Skeletal muscle tissue (tissue), 4 donors: Measurements from ENCODE around the gene MAGEA2B. TPM values are rescaled to one million over a fixed set of nuclear protein-coding genes. Genes with fewer than 3 reads are reported as not detected.
"Not testable (repeated sequence)": the region's sequence is repeated elsewhere in the genome, so short reads cannot be mapped to it uniquely, and the experiment has no call there.

Experiments used
- H3K27ac ChIP-seq: one replicate; pipeline ENCODE4 v1.7.0; 2013; ENCODE audit warnings: mild to moderate bottlenecking, low read depth, low read length, inconsistent platforms
- H3K27me3 ChIP-seq, 3 donors: one replicate each; pipeline ENCODE4 v1.7.0; 2013; ENCODE audit warnings: low read length in 3 of 3; ENCODE audit not compliant: control insufficient read depth in 3 of 3, insufficient read depth in 3 of 3
- H3K36me3 ChIP-seq, 3 donors: one replicate each; pipeline ENCODE4 v1.7.0; 2013; ENCODE audit warnings: low read length in 3 of 3; ENCODE audit not compliant: control insufficient read depth in 3 of 3, insufficient read depth in 3 of 3
- H3K4me1 ChIP-seq, 3 donors: one replicate each; pipeline ENCODE4 v1.7.0; 2013; ENCODE audit warnings: low read length in 3 of 3, mild to moderate bottlenecking in 3 of 3; ENCODE audit not compliant: control insufficient read depth in 3 of 3, insufficient read depth in 3 of 3
- H3K4me3 ChIP-seq, 3 donors: one replicate each; pipeline ENCODE4 v1.7.0; 2013; ENCODE audit warnings: low read length in 3 of 3
- H3K9ac ChIP-seq, 3 donors: one replicate each; pipeline ENCODE4 v1.7.0; 2013; ENCODE audit warnings: low read length in 3 of 3, mild to moderate bottlenecking in 3 of 3, moderate library complexity in 2 of 3, low read depth in 1 of 3
- H3K9me3 ChIP-seq, 3 donors: one replicate each; pipeline ENCODE4 v1.7.0; 2013; ENCODE audit warnings: low read length in 3 of 3; ENCODE audit not compliant: control insufficient read depth in 3 of 3
- total RNA-seq: library from RNA; depleted of rRNA; stranded (reverse); fragments of >200 nt; gene quantifications from one replicate; pipeline ENCODE4 v1.2.3, GENCODE V29; 2014
- donor health status: Osteomylitis.

The MAGEA2B gene
- total RNA-seq, 1 donor from 2014 or later = not detected

DNA sequence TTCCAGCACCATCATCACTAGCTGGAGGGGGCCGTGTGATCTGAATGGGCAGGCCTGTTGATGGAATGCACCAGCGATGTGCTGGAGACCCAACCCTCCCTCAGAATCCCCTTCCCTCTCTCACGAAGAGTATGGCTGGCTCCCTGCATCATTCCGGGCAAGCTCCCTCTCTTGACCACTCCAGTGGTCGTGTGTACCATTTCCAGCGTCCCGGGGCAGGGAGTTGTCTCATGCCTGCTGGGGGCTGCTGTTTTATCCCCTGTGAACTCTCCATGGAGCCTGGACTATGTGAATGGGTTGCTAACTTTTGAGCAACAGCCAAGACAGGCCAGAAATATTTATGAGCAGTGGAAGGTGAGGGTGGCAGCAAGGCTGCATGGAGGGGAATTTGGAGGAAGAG is 11.0 kb downstream of the MAGEA2B start:
- Histone ChIP-seq H3K4me1 (no peaks in the 10 kb centered on the region), H3K27me3 (no peaks in the 10 kb centered on the region), H3K27ac (no peak overlapping the region), H3K9me3 (no peaks in the 10 kb centered on the region), H3K9ac (no peak overlapping the region), H3K4me3 (no peak overlapping the region), H3K36me3 (no peaks in the 10 kb centered on the region)

DNA sequence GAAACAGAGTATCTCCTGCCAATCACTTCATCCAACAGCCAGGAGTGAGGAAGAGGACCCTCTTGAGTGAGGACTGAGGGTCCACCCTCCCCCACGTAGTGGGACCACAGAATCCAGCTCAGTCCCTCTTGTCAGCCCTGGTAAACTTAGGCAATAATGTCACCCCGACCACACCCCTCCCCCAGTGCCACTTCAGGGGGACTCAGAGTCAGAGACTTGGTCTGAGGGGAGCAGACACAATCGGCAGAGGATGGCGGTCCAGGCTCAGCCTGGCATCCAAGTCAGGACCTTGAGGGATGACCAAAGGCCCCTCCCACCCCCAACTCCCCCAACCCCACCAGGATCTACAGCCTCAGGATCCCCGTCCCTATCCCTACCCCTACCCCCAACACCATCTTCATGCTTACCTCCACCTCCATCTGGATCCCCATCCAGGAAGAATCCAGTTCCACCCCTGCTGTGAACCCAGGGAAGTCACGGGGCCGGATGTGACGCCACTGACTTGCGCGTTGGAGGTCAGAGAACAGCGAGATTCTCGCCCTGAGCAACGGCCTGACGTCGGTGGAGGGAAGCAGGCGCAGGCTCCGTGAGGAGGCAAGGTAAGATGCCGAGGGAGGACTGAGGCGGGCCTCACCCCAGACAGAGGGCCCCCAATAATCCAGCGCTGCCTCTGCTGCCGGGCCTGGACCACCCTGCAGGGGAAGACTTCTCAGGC is 19.0 kb downstream of the MAGEA2B start, which contains the start of the genes CSAG1 and MAGEA12:
Gene CSAG1, minus strand, starts transcription at position 461 of the 715 bp plus-strand sequence. CDS start 1,261 bp downstream, outside the sequence.
Gene MAGEA12, plus strand, starts transcription at position 497 of the 715 bp plus-strand sequence. CDS start 2,405 bp downstream, outside the sequence.
- no peaks in the 10 kb centered on the region for H3K4me1 ChIP-seq
- H3K27me3 ChIP-seq = no peaks in the 10 kb centered on the region
- H3K9ac ChIP-seq = no peak within 1 kb of the TSS
- no peaks in the 10 kb centered on the region for H3K9me3 ChIP-seq
- no peaks in the 10 kb centered on the region for H3K36me3 ChIP-seq
- H3K27ac ChIP-seq = no peak within 1 kb of the TSS
- H3K4me3 ChIP-seq = no peak within 1 kb of the TSS

DNA sequence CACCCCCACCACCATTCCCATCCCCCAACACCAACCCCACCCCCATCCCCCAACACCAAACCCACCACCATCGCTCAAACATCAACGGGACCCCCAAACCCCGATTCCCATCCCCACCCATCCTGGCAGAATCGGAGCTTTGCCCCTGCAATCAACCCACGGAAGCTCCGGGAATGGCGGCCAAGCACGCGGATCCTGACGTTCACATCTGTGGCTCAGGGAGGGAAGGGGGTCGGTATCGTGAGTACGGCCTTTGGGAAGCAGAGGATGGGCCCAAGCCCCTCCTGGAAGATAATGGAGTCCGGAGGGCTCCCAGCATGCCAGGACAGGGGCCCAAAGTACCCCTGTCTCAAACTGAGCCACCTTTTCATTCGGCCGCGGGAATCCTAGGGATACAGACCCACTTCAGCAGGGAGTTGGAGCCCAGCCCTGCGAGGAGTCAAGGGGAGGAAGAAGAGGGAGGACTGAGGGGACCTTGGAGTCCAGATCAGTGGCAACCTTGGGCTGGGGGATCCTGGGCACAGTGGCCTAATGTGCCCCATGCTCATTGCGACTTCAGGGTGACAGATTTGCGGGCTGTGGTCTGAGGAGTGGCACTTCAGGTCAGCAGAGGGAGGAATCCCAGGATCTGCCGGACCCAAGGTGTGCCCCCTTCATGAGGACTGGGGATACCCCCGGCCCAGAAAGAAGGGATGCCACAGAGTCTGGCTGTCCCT is 19.9 kb downstream of the MAGEA2B start:
- not testable (repeated sequence) for H3K36me3 ChIP-seq, H3K27ac ChIP-seq, H3K27me3 ChIP-seq, H3K9me3 ChIP-seq, H3K9ac ChIP-seq, H3K4me1 ChIP-seq, H3K4me3 ChIP-seq

DNA sequence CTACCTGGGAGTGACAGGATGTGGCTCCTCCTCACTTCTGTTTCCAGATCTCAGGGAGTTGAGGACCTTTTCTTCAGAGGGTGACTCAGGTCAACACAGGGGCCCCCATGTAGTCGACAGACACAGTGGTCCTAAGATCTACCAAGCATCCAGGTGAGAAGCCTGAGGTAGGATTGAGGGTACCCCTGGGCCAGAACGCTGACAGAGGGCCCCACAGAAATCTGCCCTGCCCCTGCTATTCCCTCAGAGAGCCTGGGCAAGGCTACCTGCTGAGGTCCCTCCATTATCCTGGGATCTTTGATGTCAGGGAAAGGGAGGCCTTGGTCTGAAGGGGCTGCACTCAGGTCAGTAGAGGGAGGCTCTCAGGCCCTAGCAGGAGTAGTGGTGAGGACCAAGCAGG is 20.7 kb downstream of the MAGEA2B start:
- H3K4me3 ChIP-seq = no peak overlapping the region
- no peaks in the 10 kb centered on the region for H3K4me1 ChIP-seq
- H3K9ac ChIP-seq = no peak overlapping the region
- no peaks in the 10 kb centered on the region for H3K9me3 ChIP-seq
- H3K27me3 ChIP-seq = no peaks in the 10 kb centered on the region
- no peaks in the 10 kb centered on the region for H3K36me3 ChIP-seq
- H3K27ac ChIP-seq = no peak overlapping the region

DNA sequence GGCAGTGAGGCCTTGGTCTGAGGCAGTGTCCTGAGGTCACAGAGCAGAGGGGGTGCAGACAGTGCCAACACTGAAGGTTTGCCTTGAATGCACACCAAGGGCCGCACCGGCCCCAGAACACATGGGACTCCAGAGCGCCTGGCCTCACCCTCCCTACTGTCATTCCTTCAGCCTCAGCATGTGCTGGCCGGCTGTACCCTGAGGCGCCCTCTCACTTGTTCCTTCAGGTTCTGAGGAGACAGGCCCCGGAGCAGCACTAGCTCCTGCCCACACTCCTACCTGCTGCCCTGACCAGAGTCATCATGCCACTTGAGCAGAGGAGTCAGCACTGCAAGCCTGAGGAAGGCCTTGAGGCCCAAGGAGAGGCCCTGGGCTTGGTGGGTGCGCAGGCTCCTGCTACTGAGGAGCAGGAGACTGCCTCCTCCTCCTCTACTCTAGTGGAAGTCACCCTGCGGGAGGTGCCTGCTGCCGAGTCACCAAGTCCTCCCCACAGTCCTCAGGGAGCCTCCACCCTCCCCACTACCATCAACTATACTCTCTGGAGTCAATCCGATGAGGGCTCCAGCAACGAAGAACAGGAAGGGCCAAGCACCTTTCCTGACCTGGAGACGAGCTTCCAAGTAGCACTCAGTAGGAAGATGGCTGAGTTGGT is 21.6 kb downstream of the MAGEA2B start:
- no peak overlapping the region for H3K27ac ChIP-seq
- H3K4me3 ChIP-seq = no peak overlapping the region
- H3K9ac ChIP-seq = no peak overlapping the region
- no peaks in the 10 kb centered on the region for H3K27me3 ChIP-seq
- no peaks in the 10 kb centered on the region for H3K36me3 ChIP-seq
- no peaks in the 10 kb centered on the region for H3K4me1 ChIP-seq
- H3K9me3 ChIP-seq = no peaks in the 10 kb centered on the region

DNA sequence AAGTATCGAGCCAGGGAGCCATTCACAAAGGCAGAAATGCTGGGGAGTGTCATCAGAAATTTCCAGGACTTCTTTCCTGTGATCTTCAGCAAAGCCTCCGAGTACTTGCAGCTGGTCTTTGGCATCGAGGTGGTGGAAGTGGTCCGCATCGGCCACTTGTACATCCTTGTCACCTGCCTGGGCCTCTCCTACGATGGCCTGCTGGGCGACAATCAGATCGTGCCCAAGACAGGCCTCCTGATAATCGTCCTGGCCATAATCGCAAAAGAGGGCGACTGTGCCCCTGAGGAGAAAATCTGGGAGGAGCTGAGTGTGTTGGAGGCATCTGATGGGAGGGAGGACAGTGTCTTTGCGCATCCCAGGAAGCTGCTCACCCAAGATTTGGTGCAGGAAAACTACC is 22.1 kb downstream of the MAGEA2B start:
- H3K4me3 ChIP-seq, H3K27ac ChIP-seq, H3K36me3 ChIP-seq, H3K4me1 ChIP-seq, H3K9ac ChIP-seq, H3K27me3 ChIP-seq, H3K9me3 ChIP-seq: not testable (repeated sequence)

DNA sequence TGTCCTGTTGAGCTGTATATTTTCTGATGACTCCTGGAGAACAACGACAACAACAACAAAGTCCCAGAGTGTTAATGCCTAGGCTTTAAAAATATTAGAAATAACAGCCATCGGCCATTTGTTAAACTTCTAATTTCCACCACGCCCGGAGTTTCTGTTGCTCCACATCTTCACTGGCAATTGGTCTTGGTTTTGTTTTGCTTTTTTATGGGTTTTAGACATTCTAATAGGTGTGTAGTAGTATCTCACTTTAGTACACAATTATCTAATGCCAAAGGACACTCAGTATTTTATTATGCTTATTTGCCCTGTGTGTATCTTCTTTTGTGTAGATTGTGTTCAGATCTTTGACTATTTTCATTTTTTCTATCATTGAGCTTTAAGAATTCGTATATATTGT is 24.1 kb downstream of the MAGEA2B start:
- H3K36me3 ChIP-seq = no peaks in the 10 kb centered on the region
- no peaks in the 10 kb centered on the region for H3K9me3 ChIP-seq
- H3K9ac ChIP-seq = no peak overlapping the region
- no peak overlapping the region for H3K4me3 ChIP-seq
- no peaks in the 10 kb centered on the region for H3K4me1 ChIP-seq
- H3K27ac ChIP-seq = no peak overlapping the region
- peaks cover 0 to 4% (median 0%) of the 10 kb centered on the region in 3 donors for H3K27me3 ChIP-seq

DNA sequence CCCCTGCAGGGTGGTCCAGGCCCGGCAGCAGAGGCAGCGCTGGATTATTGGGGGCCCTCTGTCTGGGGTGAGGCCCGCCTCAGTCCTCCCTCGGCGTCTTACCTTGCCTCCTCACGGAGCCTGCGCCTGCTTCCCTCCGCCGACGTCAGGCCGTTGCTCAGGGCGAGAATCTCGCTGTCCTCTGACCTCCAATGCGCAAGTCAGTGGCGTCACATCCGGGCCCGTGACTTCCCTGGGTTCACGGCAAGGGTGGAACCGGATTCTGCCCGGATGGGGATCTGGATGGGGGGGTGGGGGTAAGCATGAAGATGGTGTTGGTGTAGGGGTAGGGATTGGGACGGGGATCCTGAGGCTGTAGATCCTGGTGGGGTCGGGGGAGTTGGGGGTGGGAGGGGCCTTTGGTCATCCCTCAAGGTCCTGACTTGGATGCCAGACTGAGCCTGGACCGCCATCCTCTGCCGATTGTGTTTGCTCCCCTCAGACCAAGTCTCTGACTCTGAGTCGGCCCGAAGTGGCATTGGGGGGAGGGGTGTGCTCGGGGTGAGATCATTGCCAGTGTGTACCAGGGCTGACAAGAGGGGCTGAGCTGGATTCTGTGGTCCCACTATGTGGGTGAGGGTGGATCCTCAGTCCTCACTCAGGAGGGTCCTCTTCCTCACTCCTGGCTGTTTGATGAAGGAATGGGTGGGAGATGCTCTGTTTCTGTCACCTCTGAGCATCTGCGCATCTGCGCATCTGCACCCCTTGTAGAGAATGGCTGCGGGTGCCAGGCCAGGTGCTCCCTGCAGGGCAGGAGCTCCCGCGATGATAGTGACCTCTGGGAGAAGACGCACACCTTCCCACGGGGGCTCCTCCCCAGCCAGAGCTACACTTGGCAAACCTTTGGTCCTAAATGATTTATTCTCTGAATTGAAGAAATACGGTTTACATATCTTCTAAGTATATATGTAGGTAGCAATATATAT is 39.5 kb downstream of the MAGEA2B start, which contains the start of gene MAGEA2:
Gene MAGEA2, minus strand, starts transcription at position 157 of the 965 bp plus-strand sequence. CDS start 2,479 bp downstream, outside the sequence.
- H3K9me3 ChIP-seq, H3K9ac ChIP-seq, H3K27ac ChIP-seq, H3K36me3 ChIP-seq, H3K4me1 ChIP-seq, H3K4me3 ChIP-seq, H3K27me3 ChIP-seq: not testable (repeated sequence)

DNA sequence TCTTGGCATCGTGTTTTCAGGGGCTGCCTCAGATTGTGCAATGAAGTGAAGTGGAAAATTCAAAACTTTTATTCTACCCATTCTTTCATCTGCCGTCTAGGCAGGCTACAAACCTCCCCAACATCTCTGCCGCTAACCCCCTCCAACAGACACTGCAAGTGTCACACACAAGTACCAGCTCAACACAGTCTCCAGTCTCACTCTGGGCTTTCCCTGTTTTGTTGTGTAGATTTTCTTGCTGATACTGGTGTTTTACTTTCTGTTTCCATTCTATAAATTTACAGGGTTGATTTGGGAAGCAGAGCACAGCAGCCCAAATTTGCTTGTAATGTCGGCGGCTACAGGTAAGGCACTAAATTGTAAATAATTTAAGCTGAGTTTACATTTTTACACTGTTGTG is 40.4 kb downstream of the MAGEA2B start:
- H3K4me1 ChIP-seq, H3K9ac ChIP-seq, H3K27ac ChIP-seq, H3K36me3 ChIP-seq, H3K27me3 ChIP-seq, H3K9me3 ChIP-seq, H3K4me3 ChIP-seq: not testable (repeated sequence)
